ENCODE results near the gene RO60. TPM values are rescaled to one million over a fixed set of nuclear protein-coding genes. Genes with fewer than 3 reads are reported as not detected.

Gene RO60
- total RNA-seq, 1 experiment from 2014 or later: 136 TPM

Other genes starting within 250 kb of the RO60 start
- 27.7 and 36.3 TPM in 2 replicates for gene UCHL5, start 252 bp upstream of the RO60 start, total RNA-seq (2014; rRNA removed; shearing (Covaris generic))
- 9.2 and 14.6 TPM in 2 replicates for gene GLRX2, start 45.8 kb downstream of the RO60 start, total RNA-seq (2014; rRNA removed; shearing (Covaris generic))
- 19.5 and 20.4 TPM in 2 replicates for gene CDC73, start 62.4 kb downstream of the RO60 start, total RNA-seq (2014; rRNA removed; shearing (Covaris generic))
- not detected in 2 replicates for gene B3GALT2, start 127.0 kb downstream of the RO60 start, total RNA-seq (2014; rRNA removed; shearing (Covaris generic))